GM11168 (cell line): ENCODE results near the gene ACOX1.

ENCODE experiments used
- in situ Hi-C: fragments of 300-500 bp; cut with MboI; formaldehyde crosslinking; loops from one replicate; pipeline ENCODE4 v1.12.0; 2022; ENCODE audit warnings: low sequenced_read_pairs; ENCODE audit not compliant: unreplicated experiment

The ACOX1 gene

GRCh38 chr17:75978938-75979704 is at the start of gene ACOX1, which contains the start of gene TEN1:
ACOX1 (minus strand) TSS chr17:75979166; CDS start chr17:75979073, 93 bp downstream.
TEN1 (plus strand) TSS chr17:75979240; CDS start chr17:75986193, 6,953 bp downstream.
- in situ Hi-C loops: no loop called here

DNA sequence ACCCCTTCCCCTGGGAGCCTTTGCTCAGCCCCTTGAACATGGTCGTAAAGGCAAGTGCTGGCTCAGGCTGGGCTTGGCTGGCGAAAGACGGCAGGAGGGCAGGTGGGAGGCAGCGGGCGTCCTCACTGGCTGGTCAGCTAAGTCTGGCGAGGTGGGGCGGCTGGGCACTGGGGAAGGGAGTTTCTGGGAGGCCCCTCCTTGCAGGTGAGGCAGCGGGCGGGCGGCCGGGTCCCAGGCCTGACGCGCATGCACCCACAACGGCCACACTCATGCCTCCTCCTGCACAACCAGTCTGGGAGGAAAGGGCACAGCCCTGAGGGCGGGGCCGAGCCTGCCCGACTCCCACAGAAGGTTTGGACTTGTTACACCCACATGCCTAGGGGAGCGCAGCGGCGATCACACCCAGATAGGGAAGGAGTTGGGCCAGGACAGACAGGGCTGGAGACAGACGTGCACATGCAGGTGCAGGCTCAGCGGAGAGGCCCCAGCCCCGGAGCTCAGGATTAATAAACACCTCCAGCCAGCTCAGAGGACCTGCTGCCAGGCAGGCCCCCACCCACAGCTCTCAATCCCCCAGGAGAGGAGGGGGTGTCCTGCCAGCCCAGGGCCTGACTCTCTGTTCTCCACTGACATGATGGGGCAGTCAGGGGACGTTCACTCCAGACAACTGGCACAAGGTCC is 48.3 kb upstream of the ACOX1 start, which contains the start of gene EVPL:
Gene EVPL (minus strand): TSS at position 148 of the 681 bp plus-strand sequence. CDS start 108 bp downstream, at position 40.
- in situ Hi-C loops: no loop called here

DNA sequence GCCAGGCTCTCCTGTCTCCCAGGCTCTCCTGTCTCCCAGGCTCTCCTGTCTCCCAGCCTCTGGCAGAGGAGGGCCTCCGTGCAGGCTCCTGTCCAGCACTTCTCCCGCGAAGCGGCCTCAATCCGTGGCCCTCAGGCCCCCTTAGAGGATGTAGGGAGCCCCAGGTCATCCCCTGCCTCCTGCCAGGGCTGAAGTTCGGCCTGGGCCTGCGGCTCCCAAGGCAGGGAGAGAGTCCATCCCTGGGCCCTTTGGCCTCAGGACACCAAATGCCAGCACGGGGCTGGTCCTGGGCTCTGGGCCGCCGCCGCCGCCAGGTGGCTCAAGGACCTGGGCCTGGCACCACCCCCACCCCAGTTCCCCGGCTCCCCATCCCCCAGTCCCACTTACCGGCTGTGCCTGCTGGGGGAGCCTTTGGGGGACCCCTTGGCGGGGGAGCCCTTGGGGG is 47.8 kb upstream of the ACOX1 start:
- in situ Hi-C loops: no loop called here

DNA sequence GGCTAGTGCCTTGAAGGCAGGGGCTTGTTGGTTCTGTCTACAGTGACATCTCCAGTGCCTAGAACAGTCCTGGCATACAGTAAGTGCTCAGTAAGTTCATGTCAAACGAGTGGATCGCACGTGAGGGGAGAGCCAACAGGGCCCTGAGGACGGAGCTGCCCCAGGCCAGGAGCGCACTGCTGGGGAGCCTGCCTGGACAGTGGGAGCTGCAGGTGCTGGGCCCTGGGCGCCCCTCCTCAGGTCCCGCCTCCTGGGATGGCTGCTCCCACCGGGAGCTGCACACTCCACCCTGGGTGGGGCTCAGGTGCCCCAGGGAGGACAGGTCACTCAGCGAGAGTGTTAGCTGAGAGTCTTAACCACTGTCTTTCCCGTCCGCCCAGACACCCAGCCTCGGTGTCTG is 46.3 kb upstream of the ACOX1 start:
- in situ Hi-C loops: no loop called here

- in situ Hi-C loops: loop anchor here (25.0 kb wide), 1 partner anchor 263 kb away; no protein-coding TSS in a partner anchor
Observed at GRCh38 chr17:76024353-76024752, 45.4 kb upstream of the ACOX1 start.

DNA sequence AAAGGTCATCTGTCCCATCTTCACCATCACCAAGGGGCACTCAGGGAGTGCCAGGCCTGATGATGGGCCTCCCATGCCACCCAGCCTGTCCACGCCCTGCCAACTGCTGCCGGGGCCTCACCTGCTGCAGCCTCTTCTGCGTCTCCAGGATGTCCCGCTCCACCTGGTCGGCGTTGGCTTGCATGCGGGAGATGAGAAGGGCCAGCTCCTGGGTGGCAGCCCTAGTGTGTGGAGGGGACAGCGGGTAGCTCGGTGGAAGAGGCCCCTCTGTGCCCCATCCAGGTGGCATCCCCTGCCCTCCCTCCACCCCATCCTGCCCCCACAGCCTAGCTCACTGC is 44.9 kb upstream of the ACOX1 start:
- in situ Hi-C loops: loop anchor here (25.0 kb wide), 1 partner anchor 263 kb away; no protein-coding TSS in a partner anchor

DNA sequence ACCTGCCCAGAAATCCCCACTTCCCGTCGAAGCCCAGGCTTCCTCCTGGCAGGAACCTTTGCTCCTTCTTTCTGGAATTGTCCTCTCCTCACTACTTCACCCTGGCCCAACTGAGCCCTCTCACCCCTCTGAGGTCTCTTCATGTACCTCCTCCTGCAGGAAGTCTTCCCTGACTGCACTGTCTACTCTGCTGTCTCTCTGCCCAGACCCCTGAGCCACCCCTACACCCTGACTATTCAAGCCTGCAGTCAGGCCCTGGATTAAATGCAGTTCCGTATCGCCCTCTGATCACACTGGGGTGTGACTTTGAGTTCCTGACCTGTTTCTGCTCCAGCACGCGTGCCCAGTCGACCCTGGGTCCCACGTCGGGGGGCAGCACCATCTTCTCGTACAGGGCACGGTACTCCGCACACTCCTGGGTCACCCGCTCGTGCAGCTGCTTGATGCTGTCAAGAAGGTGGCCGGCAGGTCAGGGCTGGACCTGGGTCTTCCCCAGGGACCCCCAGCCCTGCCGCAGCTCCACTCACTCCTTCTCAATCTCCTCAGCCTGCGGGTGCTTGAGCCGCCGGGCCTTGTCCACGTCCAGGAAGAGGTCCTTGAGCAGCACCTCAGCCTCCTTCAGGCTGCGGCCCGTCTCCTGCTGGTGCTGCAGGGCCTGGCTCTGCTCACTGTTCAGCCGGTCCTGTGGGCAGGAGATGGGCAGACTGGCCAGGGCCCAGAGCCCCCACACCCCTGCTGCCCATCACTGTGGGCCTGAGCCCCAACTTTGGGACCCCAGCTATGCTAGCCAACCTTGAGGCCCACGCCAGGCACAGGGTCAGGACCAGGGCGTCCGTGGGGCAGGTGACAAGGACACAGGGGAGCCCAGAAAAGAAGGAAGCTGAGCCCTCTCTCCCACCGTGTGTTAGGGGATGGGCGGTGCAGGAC is 44.3 kb upstream of the ACOX1 start:
- in situ Hi-C loops: loop anchor here (25.0 kb wide), 1 partner anchor 264 kb away; no protein-coding TSS in a partner anchor

- in situ Hi-C loops: loop anchor here (25.0 kb wide), 1 partner anchor 265 kb away; no protein-coding TSS in a partner anchor
Observed at GRCh38 chr17:76022285-76022684, 43.3 kb upstream of the ACOX1 start.

GRCh38 chr17:76019833-76020467 is 41.0 kb upstream of the ACOX1 start:
- in situ Hi-C loops: loop anchor here (25.0 kb wide), 1 partner anchor 267 kb away; no protein-coding TSS in a partner anchor

- in situ Hi-C loops: loop anchor here (25.0 kb wide), 1 partner anchor 268 kb away; no protein-coding TSS in a partner anchor
Observed at GRCh38 chr17:76018801-76019200, 39.8 kb upstream of the ACOX1 start.

DNA sequence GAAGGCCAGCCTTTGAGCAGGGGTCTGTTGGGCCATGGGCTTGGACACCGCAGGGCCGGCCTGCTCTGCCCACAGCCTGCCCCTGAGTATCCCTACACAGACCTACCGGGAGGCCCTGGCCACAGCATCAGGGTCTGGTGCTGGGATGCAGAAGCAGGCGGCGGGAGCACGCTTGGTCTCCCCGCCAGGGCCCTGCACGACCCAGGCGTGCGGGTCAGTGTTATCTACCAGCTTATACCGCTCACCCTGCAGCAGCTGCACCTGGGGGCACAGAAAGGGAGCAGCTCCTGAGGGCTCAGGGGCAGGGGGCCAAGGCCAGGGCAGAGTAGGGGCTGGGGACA is 39.3 kb upstream of the ACOX1 start:
- in situ Hi-C loops: loop anchor here (25.0 kb wide), 1 partner anchor 269 kb away; no protein-coding TSS in a partner anchor

DNA sequence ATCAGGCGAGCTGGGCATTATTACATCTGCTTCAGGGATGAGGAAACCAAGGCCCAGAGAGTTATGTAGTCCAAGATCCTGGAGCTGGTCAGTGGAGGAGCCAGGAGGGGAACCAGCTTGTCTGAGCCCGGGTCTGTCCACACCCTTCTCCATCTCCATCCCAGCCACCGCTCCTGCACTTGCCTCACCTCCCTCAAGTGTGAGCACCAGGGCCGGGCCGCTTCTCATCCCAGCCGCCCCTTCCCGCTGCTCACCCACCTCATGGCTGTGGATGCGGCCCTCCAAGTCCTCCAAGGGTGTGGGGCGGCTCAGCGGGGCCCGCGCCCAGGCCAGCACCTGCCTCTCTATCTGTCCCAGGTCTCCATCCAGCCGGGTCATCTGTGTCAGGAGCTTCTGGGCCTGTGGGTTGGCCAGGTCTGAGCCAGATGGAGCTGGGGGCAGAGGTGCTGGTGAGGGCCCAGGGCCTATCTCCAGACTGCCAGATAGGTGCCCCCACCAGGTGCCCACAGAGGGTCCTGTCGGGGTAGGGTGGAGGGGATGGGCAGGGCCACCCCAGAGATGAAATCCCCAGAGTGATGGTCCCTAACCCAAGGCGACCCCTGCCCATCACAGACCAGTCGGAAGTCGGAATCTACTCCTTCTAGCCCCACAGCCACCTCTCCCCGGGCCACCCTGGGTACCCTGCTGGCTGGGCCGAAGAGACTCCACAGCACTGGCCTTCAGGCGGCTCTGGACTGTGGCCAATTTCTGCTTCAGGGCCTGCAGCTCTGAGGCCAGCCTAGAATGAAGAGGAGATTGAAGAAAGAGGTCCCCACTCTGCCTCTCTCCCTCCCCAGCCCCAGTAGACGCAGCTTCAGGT is 38.7 kb upstream of the ACOX1 start:
- in situ Hi-C loops: loop anchor here (25.0 kb wide), 1 partner anchor 270 kb away; no protein-coding TSS in a partner anchor

DNA sequence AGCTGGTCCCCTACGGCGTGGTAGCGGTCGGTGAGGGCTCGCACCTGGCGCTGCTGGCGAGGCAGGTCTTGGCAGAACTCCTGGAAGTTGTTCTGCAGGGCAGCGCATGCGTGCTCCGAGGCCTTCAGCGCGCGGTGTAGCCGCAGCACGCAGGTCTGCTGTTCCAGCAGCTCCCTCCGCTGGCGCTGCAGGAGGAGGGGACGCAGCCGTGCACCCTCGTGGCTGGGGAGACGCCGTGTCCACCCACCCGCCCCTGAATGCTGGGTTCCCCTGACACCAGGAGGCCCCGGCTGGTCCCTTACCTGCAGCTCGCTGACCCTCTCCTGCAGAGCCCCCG is 35.9 kb upstream of the ACOX1 start:
- in situ Hi-C loops: loop anchor here (25.0 kb wide), 1 partner anchor 272 kb away; no protein-coding TSS in a partner anchor

GRCh38 chr17:76014100-76014924 is 35.3 kb upstream of the ACOX1 start:
- in situ Hi-C loops: loop anchor here (25.0 kb wide), 1 partner anchor 273 kb away; no protein-coding TSS in a partner anchor

GRCh38 chr17:76013377-76013932 is 34.5 kb upstream of the ACOX1 start:
- in situ Hi-C loops: loop anchor here (25.0 kb wide), 1 partner anchor 274 kb away; no protein-coding TSS in a partner anchor

GRCh38 chr17:76011951-76012350 is 33.0 kb upstream of the ACOX1 start:
- in situ Hi-C loops: loop anchor here (25.0 kb wide), 1 partner anchor 275 kb away; no protein-coding TSS in a partner anchor

GRCh38 chr17:76009969-76010661 is 31.1 kb upstream of the ACOX1 start:
- in situ Hi-C loops: loop anchor here (10.0 to 25.0 kb wide), 2 partner anchors 95 to 277 kb away; no protein-coding TSS in a partner anchor
